ENCODE results near the gene FAM20C. TPM values are rescaled to one million over a fixed set of nuclear protein-coding genes. Genes with fewer than 3 reads are reported as not detected.

FAM20C gene
- total RNA-seq, 2 donors from 2014 or later = 13.7 to 19.9 TPM

DNA sequence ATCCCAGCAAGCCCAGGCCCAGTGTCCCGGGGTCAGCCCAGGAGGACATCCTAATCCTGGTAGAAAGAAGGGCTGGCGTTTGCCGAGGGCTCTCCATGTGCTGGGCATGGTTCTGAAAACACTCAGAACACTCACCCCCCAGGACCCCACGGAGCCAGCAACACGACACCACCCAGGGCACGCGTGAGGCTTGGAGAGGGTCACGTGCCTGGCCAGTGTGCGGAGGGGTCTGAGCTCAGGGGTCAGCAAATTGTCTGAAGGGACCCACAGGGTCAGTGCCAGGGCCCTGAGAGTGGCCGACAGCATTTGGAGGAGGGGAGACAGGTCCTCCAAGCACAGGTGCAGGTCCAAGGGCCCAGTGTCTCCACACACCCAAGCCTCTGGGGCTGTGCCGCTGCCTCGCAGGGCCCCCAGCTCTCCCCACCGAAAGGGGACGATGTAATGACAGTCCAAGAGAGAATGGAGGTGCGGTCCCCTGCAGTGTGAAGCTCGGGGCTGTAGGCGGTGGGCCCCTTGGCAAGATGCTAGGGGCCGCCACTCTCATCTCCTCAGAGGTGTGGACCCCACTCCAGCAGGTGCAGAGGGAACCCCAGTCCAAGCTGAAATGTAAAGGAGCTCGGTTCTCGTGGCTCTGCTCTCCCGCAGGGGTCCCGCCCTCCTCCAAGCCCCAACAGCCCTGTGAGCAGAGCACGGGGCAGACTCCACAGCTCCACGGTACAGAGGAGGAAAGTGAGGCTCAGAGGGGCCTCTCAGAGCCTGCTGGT, 105.4 kb downstream of the FAM20C start:
- Histone ChIP-seq H3K4me3 (no peak overlapping the region), H3K4me1 (no peaks in the 10 kb centered on the region), H3K27me3 (no peaks in the 10 kb centered on the region), H3K36me3 (no peaks in the 10 kb centered on the region), H3K9me3 (no peaks in the 10 kb centered on the region), H3K27ac (no peak overlapping the region)
- no peak for DNase-seq (ENCODE audit: low spot score)
- TF ChIP-seq, protein P1, sequence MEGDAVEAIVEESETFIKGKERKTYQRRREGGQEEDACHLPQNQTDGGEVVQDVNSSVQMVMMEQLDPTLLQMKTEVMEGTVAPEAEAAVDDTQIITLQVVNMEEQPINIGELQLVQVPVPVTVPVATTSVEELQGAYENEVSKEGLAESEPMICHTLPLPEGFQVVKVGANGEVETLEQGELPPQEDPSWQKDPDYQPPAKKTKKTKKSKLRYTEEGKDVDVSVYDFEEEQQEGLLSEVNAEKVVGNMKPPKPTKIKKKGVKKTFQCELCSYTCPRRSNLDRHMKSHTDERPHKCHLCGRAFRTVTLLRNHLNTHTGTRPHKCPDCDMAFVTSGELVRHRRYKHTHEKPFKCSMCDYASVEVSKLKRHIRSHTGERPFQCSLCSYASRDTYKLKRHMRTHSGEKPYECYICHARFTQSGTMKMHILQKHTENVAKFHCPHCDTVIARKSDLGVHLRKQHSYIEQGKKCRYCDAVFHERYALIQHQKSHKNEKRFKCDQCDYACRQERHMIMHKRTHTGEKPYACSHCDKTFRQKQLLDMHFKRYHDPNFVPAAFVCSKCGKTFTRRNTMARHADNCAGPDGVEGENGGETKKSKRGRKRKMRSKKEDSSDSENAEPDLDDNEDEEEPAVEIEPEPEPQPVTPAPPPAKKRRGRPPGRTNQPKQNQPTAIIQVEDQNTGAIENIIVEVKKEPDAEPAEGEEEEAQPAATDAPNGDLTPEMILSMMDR (IDR thresholded peaks at IDR 0.05) = no peak

DNA sequence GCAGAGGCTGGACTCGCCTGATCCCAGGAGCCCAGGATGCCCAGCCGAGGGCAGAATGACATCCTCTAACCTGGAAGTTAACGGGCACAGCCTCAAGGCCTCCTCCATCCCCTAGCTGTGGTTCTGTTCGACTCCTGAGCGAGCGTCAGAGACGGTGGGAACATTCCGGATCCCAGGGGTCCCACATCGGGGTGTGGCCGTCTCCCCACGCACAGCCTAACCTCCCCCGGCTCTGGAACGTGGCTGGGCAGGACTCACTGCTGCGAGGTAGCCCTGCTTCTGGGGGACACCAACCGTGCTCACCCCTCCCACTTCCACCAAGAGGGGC, 106.0 kb downstream of the FAM20C start:
- no peaks in the 10 kb centered on the region for H3K27me3 ChIP-seq
- H3K9me3 ChIP-seq = no peaks in the 10 kb centered on the region
- no peak overlapping the region for H3K4me3 ChIP-seq
- no peak overlapping the region for H3K27ac ChIP-seq
- TF ChIP-seq, protein P1 (IDR thresholded peaks at IDR 0.05) = no peak
- no peaks in the 10 kb centered on the region for H3K4me1 ChIP-seq
- no peaks in the 10 kb centered on the region for H3K36me3 ChIP-seq
- no peak for DNase-seq (ENCODE audit: low spot score)

DNA sequence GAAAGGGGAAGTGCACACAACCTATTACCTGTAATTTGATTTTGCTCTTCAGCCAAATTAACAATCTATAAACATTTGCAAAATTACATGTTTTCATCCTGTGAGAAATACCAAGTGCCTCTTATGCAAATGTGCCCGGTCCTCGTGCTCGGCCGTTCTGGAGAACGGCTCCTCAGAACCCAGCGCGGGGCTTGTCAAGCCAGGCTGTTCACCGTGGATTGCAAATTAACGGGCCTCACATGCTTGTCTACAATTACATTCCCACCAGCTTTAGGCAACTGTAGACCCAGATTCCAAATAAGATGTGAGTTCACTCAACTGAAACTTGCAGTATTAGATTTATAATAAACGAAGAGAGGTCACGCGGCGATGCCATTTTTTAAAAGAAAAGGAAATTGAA, 106.4 kb downstream of the FAM20C start:
- no peaks in the 10 kb centered on the region for H3K9me3 ChIP-seq
- DNase-seq (ENCODE audit: low spot score) = no peak
- H3K27me3 ChIP-seq = no peaks in the 10 kb centered on the region
- H3K4me3 ChIP-seq = no peak overlapping the region
- TF ChIP-seq, protein P1 (IDR thresholded peaks at IDR 0.05) = no peak
- no peak overlapping the region for H3K27ac ChIP-seq
- H3K4me1 ChIP-seq = no peaks in the 10 kb centered on the region
- H3K36me3 ChIP-seq = no peaks in the 10 kb centered on the region

DNA sequence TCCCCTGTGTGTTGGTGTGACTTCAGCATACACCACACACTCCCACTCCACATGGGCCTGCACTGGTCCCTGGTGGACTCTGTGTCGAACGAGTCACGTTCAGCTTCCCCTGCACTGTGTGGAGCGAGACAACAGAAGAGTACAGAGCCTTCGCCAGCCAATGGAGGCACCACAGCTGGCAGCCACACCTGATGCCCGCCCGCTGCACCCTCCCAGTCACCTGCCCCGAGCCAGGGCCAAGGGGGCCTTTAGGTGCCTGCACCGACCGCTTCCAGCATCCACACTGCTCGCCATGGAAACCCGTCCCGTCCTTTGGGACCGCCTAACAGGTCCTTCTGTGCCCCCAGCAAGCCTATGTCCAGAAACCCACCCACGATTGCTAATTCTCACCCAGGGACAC, 106.8 kb downstream of the FAM20C start:
- Histone ChIP-seq H3K27ac (no peak overlapping the region), H3K4me1 (no peaks in the 10 kb centered on the region), H3K36me3 (no peaks in the 10 kb centered on the region), H3K9me3 (no peaks in the 10 kb centered on the region), H3K27me3 (no peaks in the 10 kb centered on the region), H3K4me3 (no peak overlapping the region)
- TF ChIP-seq, protein P1 (IDR thresholded peaks at IDR 0.05) = no peak
- DNase-seq (ENCODE audit: low spot score) = no peak

DNA sequence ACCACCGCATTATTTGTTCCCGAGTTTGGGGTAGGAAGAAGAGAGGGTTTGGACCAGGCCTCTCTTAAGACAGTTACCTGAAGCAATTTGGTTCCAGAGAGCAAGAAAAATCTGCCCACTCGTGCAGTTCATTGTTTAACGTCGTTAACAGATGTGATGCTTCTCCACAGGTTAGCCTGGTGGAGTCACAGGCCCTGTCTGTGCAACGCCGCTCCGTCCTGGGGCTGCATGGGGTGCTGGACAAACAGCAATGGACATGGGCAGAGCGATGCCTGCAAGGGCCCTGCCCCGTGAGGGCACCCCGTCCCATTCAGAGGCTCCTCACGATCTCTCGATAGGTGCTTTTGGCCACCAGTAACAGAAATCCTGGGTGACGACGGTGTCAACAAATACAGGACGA, 107.3 kb downstream of the FAM20C start:
- DNase-seq (ENCODE audit: low spot score) = no peak
- TF ChIP-seq, protein P1 (IDR thresholded peaks at IDR 0.05) = no peak
- no peaks in the 10 kb centered on the region for H3K27me3 ChIP-seq
- H3K4me1 ChIP-seq = no peaks in the 10 kb centered on the region
- no peaks in the 10 kb centered on the region for H3K36me3 ChIP-seq
- H3K4me3 ChIP-seq = no peak overlapping the region
- H3K27ac ChIP-seq = no peak overlapping the region
- no peaks in the 10 kb centered on the region for H3K9me3 ChIP-seq

DNA sequence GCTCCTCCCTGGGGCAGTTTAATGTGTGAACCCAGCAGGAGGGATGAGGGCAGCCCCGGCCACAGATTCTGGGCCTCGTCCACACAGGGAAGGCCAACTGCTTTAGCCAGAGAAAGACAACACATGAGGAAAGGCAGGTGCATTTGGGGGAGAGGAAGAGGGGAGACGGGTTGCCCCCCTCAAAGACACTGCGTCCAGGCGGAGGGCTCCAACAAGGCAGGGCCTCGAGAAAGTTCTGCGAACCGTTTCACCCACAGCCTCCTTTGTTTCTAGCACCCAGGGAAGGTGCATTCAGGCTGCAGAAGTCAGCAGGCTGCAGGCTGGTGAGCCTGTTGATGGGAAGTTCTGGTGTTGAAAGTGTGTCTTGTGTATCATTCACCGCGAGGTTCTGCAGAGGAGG, 107.7 kb downstream of the FAM20C start:
- no peaks in the 10 kb centered on the region for H3K4me1 ChIP-seq
- no peak overlapping the region for H3K4me3 ChIP-seq
- no peaks in the 10 kb centered on the region for H3K9me3 ChIP-seq
- TF ChIP-seq, protein P1 (IDR thresholded peaks at IDR 0.05) = no peak
- H3K27ac ChIP-seq = no peak overlapping the region
- H3K27me3 ChIP-seq = no peaks in the 10 kb centered on the region
- no peaks in the 10 kb centered on the region for H3K36me3 ChIP-seq
- no peak for DNase-seq (ENCODE audit: low spot score)
